ENCODE data around the gene MYH13. TPM values are rescaled to one million over a fixed set of nuclear protein-coding genes. Genes with fewer than 3 reads are reported as not detected.

MYH13 gene
- total and polyA plus RNA-seq, 2 donors (not counting 3 experiments of a cell fraction or from before 2014, with no cell fraction given), result not detected

GRCh38 chr17:10251212-10251948 is 121.4 kb downstream of the MYH13 start:
- Histone ChIP-seq H3K9me1 (replicated peaks; ENCODE audit: control insufficient read depth, extremely low read depth, insufficient read depth, low read length) (no peaks in the 10 kb centered on the region), H3K79me2 (ENCODE audit: control insufficient read depth, insufficient read depth, low read length) (no peaks in the 10 kb centered on the region), H3K27ac (ENCODE audit: insufficient read depth, low read depth, low read length) (no peak overlapping the region), H3K4me2 (ENCODE audit: insufficient read depth, low read length) (no peak overlapping the region), H3K27me3 (ENCODE audit: control insufficient read depth in 2 of 2, insufficient read depth in 2 of 2, low read length in 2 of 2) (no peaks in the 10 kb centered on the region), H4K20me1 (replicated peaks; ENCODE audit: control insufficient read depth, extremely low read depth, insufficient read depth, low read length) (no peaks in the 10 kb centered on the region), H3K4me1 (ENCODE audit: control insufficient read depth, extremely low read depth, insufficient read depth, low read length) (no peaks in the 10 kb centered on the region), H3K36me3 (ENCODE audit: control insufficient read depth in 2 of 2, extremely low read depth in 1 of 2, insufficient read depth in 2 of 2, low read length in 2 of 2) (no peaks in the 10 kb centered on the region), H3K9me3 (replicated peaks; ENCODE audit: control insufficient read depth, insufficient read depth, low read length) (peaks cover 7% of the 10 kb centered on the region), H2AFZ (ENCODE audit: low read depth, low read length) (no peak overlapping the region), H3K4me3 (replicated peaks in 1 of 3; ENCODE audit: insufficient read depth in 1 of 3, low read depth in 1 of 3, low read length in 3 of 3) (no peak overlapping the region), H3K9ac (replicated peaks; ENCODE audit: extremely low read depth, insufficient read depth, low read length) (no peak overlapping the region)
- no TSS peak for BruUV-seq (replicated peaks)
- FAIRE-seq, result no peak
- ChIA-PET CTCF (no interaction called here), POLR2A (no interaction called here)
- intact Hi-C loops (cut with micrococcal nuclease), result no loop called here
- no peak for TF ChIP-seq GATA2 (IDR thresholded peaks at IDR 0.05; ENCODE audit: insufficient read depth, insufficient read length, low read depth, low read length)
- TF ChIP-seq CTCF (IDR thresholded peaks at IDR 0.05; ENCODE audit: extremely low read depth in 1 of 2, insufficient read depth in 1 of 2, low read depth in 1 of 2, low read length in 2 of 2), result no peak
- no peak for TF ChIP-seq JUN (IDR thresholded peaks at IDR 0.05; ENCODE audit: borderline replicate concordance, insufficient read depth, insufficient read length, low read depth)
- TF ChIP-seq POLR2A (IDR thresholded peaks at IDR 0.05; ENCODE audit: low read depth, low read length), result no peak
- TF ChIP-seq POLR2AphosphoS5 (IDR thresholded peaks at IDR 0.05; ENCODE audit: insufficient read depth, low read depth, low read length), result no peak
- TF ChIP-seq EZH2 (IDR thresholded peaks at IDR 0.05; ENCODE audit: borderline replicate concordance, low read depth, low read length, severe bottlenecking), result no peak
- no peak for TF ChIP-seq MYC (IDR thresholded peaks at IDR 0.05; ENCODE audit: low read depth, low read length)
- TF ChIP-seq, protein P1, sequence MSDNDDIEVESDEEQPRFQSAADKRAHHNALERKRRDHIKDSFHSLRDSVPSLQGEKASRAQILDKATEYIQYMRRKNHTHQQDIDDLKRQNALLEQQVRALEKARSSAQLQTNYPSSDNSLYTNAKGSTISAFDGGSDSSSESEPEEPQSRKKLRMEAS (IDR thresholded peaks at IDR 0.05; ENCODE audit: insufficient read depth, insufficient read length), result no peak
- TF ChIP-seq FOS (IDR thresholded peaks at IDR 0.05; ENCODE audit: borderline replicate concordance, insufficient read depth, low read length), result no peak
- dilution Hi-C loops (cut with MboI; ENCODE audit: extremely low pct_ligation_motif_present, low sequenced_read_pairs), result no loop called here
- DNase-seq (ENCODE audit: low read depth, low spot score), result no peak

Other genes with a start within 250 kb of the MYH13 start
- gene GAS7, start 174.4 kb downstream of the MYH13 start, total RNA-seq, result not detected in 2 replicates
- not detected in 2 replicates for gene GAS7, start 174.4 kb downstream of the MYH13 start, polyA plus RNA-seq
- gene MYH8, start 48.9 kb upstream of the MYH13 start, total RNA-seq, result not detected in 2 replicates
- not detected in 2 replicates for gene MYH8, start 48.9 kb upstream of the MYH13 start, polyA plus RNA-seq
- not detected in 2 replicates for gene MYH4, start 96.6 kb upstream of the MYH13 start, total RNA-seq
- gene MYH4, start 96.6 kb upstream of the MYH13 start, polyA plus RNA-seq, result not detected in 2 replicates
- not detected in 2 replicates for gene MYH1, start 145.5 kb upstream of the MYH13 start, total RNA-seq
- not detected in 2 replicates for gene MYH1, start 145.5 kb upstream of the MYH13 start, polyA plus RNA-seq
- 0.05 TPM in 1 of 2 replicates, not detected in the other for gene MYH2, start 176.7 kb upstream of the MYH13 start, total RNA-seq
- gene MYH2, start 176.7 kb upstream of the MYH13 start, polyA plus RNA-seq, result not detected in 2 replicates